Lower lobe of right lung (tissue), 2 donors: ENCODE results near the gene ASCL1. TPM values are rescaled to one million over a fixed set of nuclear protein-coding genes. Genes with fewer than 3 reads are reported as not detected.
A peak's percentile ranks its signal among the peaks of the same experiment; 100 is the strongest.

ENCODE experiments used
- ATAC-seq, 2 donors: fragments of 200-7000 bp; cut with Tn5 transposase; one replicate each; pipeline ENCODE4 v1.9.1; 2020 to 2022; ENCODE audit warnings: mild to moderate bottlenecking in 2 of 2, moderate library complexity in 2 of 2
- DNase-seq: peaks from one replicate; pipeline ENCODE4 v3.0.0-alpha.2; 2020
- H3K27ac ChIP-seq: fragments of 200-600 bp; one replicate; pipeline ENCODE4 v1.8.0; 2022
- H3K27me3 ChIP-seq: fragments of 200-600 bp; one replicate; pipeline ENCODE4 v1.8.0; 2022; ENCODE audit warnings: low read depth
- H3K36me3 ChIP-seq: fragments of 200-600 bp; one replicate; pipeline ENCODE4 v1.8.0; 2022; ENCODE audit warnings: mild to moderate bottlenecking
- H3K4me1 ChIP-seq: fragments of 200-600 bp; one replicate; pipeline ENCODE4 v1.8.0; 2022
- H3K4me3 ChIP-seq: fragments of 200-600 bp; one replicate; pipeline ENCODE4 v1.8.0; 2022; ENCODE audit warnings: mild to moderate bottlenecking
- H3K9me3 ChIP-seq: fragments of 200-600 bp; one replicate; pipeline ENCODE4 v1.8.0; 2022
- intact Hi-C: fragments of 100-400 bp; cut with DNase I; formaldehyde crosslinking; loops from one replicate; pipeline ENCODE4 v1.11.0; 2022
- total RNA-seq: library from RNA; stranded (reverse); fragmentation: NEBNext Ultra II Directional; extraction: Animal tissue kit (Norgen Biotek cat#: 25700); gene quantifications from one replicate; pipeline ENCODE4 v1.2.1, GENCODE V29; 2021
- TF ChIP-seq, protein P1 (sequence below): fragments of 200-600 bp; IDR thresholded peaks from one replicate; pipeline ENCODE4 v1.8.0; 2022; ENCODE audit warnings: antibody characterized with exemption, mild to moderate bottlenecking
- donor health status: DM: no; HTN: yes; CAD: no; lungs with severe emphysema.

ASCL1 gene
- total RNA-seq, 1 donor from 2014 or later: 0.15 TPM

DNA sequence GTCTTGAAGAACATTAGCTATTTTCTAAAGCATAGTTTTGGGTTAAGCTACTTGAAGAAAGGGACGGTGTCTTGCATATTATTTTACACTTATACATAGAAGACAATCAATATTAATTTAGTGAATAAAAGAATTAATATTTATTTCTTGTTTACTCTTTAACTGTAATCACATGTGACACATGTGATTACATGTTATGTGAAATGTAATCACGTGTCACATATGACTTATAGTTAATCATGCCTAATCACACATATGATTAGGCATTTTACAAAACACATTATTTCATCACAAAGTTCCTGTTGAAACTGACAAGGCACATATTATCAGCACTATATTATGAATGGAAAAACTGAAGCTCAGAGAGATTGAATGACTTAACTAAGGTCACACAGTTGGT, 45.2 kb upstream of the ASCL1 start:
- intact Hi-C loops: no loop called here
- TF ChIP-seq, protein P1, sequence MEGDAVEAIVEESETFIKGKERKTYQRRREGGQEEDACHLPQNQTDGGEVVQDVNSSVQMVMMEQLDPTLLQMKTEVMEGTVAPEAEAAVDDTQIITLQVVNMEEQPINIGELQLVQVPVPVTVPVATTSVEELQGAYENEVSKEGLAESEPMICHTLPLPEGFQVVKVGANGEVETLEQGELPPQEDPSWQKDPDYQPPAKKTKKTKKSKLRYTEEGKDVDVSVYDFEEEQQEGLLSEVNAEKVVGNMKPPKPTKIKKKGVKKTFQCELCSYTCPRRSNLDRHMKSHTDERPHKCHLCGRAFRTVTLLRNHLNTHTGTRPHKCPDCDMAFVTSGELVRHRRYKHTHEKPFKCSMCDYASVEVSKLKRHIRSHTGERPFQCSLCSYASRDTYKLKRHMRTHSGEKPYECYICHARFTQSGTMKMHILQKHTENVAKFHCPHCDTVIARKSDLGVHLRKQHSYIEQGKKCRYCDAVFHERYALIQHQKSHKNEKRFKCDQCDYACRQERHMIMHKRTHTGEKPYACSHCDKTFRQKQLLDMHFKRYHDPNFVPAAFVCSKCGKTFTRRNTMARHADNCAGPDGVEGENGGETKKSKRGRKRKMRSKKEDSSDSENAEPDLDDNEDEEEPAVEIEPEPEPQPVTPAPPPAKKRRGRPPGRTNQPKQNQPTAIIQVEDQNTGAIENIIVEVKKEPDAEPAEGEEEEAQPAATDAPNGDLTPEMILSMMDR: no peak
- no peaks in the 10 kb centered on the region for H3K36me3 ChIP-seq

DNA sequence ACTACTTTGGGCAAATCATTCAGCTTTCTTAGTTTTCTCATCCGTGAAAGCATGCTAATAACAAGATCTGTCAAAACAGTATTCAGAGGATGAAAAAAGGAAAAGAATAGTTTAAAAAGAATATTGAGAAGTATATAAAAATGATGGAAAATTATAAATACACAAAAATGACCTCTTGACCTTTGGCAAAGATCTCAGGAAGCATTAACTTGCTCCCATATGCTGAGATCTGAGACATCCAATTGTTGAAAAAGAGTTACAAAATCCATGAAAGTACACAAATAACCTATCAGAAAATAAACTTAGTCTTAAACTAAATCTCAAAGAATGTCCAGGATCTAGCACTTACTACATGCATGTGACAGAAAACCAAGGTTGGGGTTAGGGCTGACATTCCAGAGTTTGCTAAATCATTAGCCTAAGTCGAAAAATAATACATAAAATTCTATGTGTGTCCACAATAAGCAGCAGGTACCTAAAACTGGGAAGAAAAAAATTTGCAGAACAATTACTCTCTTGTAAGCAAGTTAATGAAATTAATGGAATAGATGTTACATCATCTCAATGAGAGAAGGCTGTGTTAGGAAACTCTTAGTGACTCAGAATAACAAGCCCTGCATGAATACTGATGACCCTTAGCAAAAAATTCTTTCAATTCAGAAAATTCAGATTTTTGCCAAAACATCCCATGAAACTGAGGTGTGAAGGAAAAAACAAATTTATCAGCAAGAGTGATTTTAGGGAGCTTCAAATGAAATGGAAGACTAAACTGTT, 43.8 kb upstream of the ASCL1 start:
- H3K4me1 ChIP-seq: peaks cover 7% of the 10 kb centered on the region
- DNase-seq (no peak), ATAC-seq (no peak)
- TF ChIP-seq, protein P1: no peak
- intact Hi-C loops: no loop called here
- H3K4me3 ChIP-seq: no peak overlapping the region
- H3K27me3 ChIP-seq: peaks cover 4% of the 10 kb centered on the region
- H3K9me3 ChIP-seq: no peaks in the 10 kb centered on the region
- no peak overlapping the region for H3K27ac ChIP-seq
- H3K36me3 ChIP-seq: no peaks in the 10 kb centered on the region

More for the DNA sequence above, 45.2 kb upstream of the ASCL1 start:
- no peaks in the 10 kb centered on the region for H3K9me3 ChIP-seq
- no peak overlapping the region for H3K27ac ChIP-seq
- ATAC-seq: no peak
- H3K4me3 ChIP-seq: no peak overlapping the region
- peaks cover 4% of the 10 kb centered on the region for H3K27me3 ChIP-seq
- H3K4me1 ChIP-seq: peaks cover 2% of the 10 kb centered on the region
- no peak for DNase-seq

DNA sequence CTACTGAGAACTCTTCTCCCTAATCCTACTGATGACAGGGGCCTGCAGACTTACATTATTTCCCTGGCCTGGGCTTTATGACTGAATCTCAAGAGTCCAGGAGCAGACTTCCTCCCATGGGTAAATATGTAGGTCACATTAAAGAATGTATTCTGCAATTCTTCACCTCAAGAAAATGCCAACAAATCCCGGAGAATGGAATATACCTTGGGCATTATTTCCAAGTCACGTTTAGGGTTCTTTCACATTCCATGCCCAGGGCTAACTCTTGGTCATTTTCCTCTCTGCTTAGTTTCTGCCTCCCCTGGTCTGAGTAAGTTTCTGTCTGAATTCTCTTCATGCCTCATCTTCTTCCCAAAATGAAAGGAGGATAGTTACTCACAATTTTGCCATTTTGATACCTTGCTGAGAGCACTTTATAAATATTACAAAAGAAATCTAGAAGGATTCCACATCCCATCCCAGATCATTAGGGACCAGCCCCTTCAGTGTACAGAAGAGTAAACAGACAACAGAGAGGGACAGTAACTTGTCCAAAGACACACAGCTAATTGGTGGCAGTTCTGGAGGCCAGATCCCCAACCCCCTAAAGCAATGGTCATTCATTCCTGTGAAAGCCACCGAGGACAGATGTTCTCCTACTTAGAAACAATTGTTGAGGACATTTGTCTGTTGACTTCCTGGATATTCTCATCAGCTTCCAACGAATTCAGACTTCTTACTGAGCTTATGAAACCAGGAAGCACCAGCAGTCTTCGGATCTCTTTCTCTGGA, 41.0 kb upstream of the ASCL1 start:
- peaks cover 7% of the 10 kb centered on the region for H3K4me1 ChIP-seq
- H3K27me3 ChIP-seq: peaks cover 4% of the 10 kb centered on the region
- intact Hi-C loops: no loop called here
- H3K27ac ChIP-seq: no peak overlapping the region
- no peaks in the 10 kb centered on the region for H3K9me3 ChIP-seq
- DNase-seq (no peak), ATAC-seq (no peak)
- no peak overlapping the region for H3K4me3 ChIP-seq
- H3K36me3 ChIP-seq: no peaks in the 10 kb centered on the region
- TF ChIP-seq, protein P1: no peak

DNA sequence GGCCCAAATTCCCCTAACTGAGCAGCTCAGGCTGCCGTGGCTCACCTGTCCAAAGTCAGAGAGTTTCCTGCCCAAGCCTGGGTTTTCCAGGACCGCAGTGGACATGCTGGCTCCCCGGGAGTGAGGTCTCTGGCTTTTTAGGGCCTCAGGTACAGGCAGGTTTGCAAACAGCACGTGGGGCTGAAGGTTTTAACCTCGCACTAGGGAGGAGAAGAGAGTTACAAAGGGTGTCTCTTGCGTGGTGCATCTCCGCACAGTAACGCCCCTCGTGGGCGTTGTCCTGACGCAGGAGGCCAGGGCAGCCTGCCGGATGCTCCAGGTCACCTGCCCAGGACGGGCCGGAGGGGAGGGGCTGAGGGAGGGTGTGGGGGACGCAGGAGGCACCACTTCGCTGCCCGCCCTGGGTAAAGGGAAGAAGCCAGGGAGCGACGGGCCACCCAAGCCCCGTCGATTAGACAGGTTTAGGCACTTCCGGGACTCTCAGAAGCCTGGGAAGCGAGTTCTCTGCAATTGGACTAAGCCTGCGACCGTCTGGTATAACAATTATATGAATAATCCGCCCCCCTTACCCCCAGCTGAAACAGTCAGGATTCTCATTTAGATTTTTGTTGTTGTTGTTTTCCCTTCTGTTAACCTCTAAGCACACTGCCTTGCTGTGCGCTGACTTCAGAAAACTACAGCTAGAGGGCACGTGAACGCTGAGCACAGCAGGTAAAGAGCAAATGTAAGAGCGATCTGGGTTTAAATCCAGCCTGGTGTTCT, 40.3 kb upstream of the ASCL1 start, which contains the start of gene PAH:
Gene PAH, minus strand, starts transcription at position 219 of the 762 bp plus-strand sequence. Its CDS starts 114 bp downstream, at position 105.
- peaks cover 4% of the 10 kb centered on the region for H3K27me3 ChIP-seq
- no peaks in the 10 kb centered on the region for H3K9me3 ChIP-seq
- intact Hi-C loops: no loop called here
- ATAC-seq (peak; percentile 77 to 80), DNase-seq (peak; percentile 47)
- H3K36me3 ChIP-seq: no peaks in the 10 kb centered on the region
- H3K4me3 ChIP-seq: peak within 1 kb of the TSS; percentile 39
- no peak within 1 kb of the TSS for H3K27ac ChIP-seq
- H3K4me1 ChIP-seq: peaks cover 7% of the 10 kb centered on the region
- TF ChIP-seq, protein P1: no peak

DNA sequence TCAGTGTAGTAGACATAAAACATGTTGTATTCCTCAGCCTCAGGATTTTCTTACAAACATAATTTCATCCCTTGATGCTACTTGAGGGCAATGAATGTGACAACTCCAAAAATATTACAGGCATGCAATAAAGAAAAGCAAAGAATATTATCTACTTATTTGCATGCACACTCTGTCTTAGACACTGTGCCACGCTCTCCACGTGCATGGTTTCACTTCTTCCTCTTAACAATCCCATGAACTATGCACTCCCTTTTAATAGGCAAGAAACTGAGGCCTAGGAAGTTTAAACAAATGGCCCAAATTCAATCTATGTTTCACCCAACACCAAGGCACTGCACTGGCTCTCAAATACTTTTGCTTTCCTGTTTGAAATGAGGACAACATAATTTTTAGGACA, 38.6 kb upstream of the ASCL1 start:
- ATAC-seq: no peak
- Histone ChIP-seq H3K27ac (no peak overlapping the region), H3K27me3 (peaks cover 4% of the 10 kb centered on the region), H3K4me3 (no peak overlapping the region), H3K4me1 (peaks cover 7% of the 10 kb centered on the region), H3K36me3 (no peaks in the 10 kb centered on the region), H3K9me3 (no peaks in the 10 kb centered on the region)
- DNase-seq: no peak
- TF ChIP-seq, protein P1: no peak
- intact Hi-C loops: no loop called here
